IPS-NIHi7 (cell line): ENCODE results near the gene KCTD19.
"Not testable (repeated sequence)": the region's sequence is repeated elsewhere in the genome, so short reads cannot be mapped to it uniquely, and the experiment has no call there.

ENCODE experiments used
- DNase-seq: peaks from one replicate; pipeline ENCODE4 v3.0.0; 2012; ENCODE audit warnings: mixed read lengths; ENCODE audit errors: extremely low spot score

The KCTD19 gene

DNA sequence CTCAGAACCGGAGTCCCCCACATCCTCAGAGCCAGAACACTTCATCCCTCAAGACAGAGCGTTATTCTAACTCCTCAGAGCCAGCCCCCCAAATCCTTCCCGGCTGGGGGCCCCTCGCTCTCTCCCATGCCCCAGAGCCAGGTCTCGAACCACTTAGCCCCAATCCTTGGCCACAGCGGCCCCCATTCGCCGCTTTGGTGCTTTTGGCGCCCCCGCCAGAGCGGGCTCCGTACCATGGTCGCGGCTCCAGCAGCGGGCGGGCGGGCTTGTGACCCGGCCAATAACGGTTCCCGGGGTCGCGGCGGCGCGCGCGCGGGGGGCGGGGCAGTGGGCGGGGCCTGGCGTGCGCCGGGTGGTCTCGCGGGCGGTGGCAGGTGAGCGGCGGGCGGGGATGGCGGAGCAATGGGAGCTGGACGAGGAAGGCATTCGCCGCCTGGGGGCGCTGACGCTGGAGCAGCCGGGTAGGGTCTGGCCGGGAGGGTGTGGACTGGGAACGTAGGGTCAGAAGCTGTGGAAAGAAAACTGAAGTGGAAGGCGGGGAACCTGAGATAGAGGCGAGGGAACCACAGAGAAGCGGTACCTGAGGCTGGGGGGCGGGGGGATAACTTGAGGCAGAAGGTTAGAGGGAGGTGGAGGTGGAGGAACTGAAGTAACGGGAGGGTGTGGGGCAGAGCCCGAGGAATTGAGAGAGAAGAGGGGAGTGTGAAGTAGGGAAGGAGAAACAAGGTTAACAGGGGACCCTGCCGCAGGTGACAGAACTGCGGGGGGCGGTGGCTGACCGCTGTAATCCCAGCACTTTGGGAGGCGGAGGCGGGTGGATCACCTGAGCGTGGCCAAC is at the start of gene KCTD19, which contains the start of gene LRRC36:
Gene KCTD19 (minus strand): TSS at position 270 of the 838 bp plus-strand sequence. CDS start 34 bp downstream, at position 236.
Gene LRRC36 (plus strand): TSS at position 344 of the 838 bp plus-strand sequence. CDS start 48 bp downstream, at position 392.
- DNase-seq: peak; percentile 100

- not testable (repeated sequence) for DNase-seq
These were observed 49.5 kb upstream of the KCTD19 start for GRCh38 chr16:67376012-67376411.

GRCh38 chr16:67372664-67373063 is 46.1 kb upstream of the KCTD19 start:
- no peak for DNase-seq

DNA sequence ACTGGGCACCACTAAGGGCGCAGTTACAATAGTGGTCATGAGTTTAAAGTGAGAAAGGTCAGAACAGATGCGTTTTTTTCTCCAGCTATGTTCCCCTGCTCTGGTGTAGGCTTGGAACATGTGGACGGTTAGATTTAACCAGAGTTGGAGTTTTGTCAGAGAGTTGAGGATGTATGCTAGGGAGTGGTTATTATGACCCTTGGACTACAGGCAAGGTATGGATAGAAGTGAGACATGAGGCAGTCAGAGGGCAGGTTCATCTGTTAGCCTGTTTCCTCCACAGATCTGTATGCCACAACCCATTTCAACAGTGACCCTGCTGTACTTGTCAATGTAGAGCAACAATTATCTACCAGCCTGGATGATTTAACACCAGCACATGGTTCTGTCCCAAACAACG is 44.1 kb upstream of the KCTD19 start:
- no peak for DNase-seq

- no peak for DNase-seq
These were observed 38.2 kb upstream of the KCTD19 start for GRCh38 chr16:67364600-67365235.

- no peak for DNase-seq
These were observed 34.5 kb upstream of the KCTD19 start for GRCh38 chr16:67361038-67361437.

- DNase-seq: not testable (repeated sequence)
These were observed 33.2 kb upstream of the KCTD19 start for GRCh38 chr16:67359540-67360269.

DNA sequence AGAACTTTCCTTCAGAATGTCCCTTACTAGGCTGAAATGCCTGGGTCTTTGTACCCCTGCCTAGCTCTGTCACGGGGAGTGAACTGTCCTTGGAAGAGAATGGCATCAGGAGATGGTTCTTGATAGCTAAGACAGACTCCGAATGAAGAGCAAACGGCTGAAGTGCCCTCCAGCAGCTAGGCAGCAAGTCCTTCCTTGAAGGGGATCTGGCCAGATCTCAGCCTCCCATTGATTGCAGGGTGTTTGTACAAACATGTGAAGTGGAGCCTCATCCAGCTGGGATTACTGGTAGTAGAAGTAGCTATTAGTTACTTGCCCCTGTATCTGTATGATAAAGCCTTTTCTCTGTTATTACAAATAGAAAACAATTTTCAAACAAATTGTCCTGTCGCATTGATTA is 31.0 kb upstream of the KCTD19 start:
- DNase-seq: no peak

GRCh38 chr16:67356396-67356795 is 29.9 kb upstream of the KCTD19 start:
- no peak for DNase-seq

DNA sequence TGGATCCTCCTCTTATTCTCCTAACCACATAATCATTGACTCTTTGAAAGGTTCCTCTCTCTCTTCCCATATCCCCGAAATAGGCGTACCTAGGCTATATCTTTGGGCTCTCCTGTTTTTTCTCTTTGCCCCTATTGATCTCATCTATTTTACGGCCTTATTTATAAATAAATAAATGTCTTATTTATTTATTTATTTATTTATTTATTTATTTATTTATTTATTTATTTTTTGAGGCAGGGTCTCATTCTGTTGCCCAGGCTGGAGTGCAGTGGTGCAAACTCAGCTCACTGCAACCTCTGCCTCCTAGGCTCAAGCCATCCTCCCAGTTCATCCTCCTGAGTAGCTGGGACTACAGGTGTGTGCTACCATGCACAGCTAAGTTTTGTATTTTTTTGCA is 25.9 kb upstream of the KCTD19 start:
- DNase-seq: not testable (repeated sequence)

DNA sequence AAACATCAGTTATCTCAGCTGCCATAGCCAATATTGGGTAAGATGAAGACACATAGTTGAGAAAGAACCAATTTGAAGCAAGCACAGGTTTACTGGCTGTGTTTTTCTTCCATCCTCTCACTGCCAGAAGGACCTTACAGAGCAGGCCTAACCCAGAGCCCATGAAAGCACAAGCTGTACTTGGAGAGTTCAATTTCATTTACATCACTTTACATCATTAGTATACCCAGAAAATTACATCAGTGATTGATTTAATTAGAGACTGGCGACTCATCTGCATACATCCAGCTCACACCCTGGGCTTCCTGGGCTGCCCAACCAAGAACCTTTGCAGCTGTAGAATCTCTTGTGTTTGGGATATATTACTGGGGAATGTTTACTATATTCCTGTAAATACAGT is 23.8 kb upstream of the KCTD19 start:
- no peak for DNase-seq

- no peak for DNase-seq
These were observed 22.6 kb upstream of the KCTD19 start for GRCh38 chr16:67349172-67349571.

- DNase-seq: no peak
These were observed 19.8 kb upstream of the KCTD19 start for GRCh38 chr16:67346341-67346740.

DNA sequence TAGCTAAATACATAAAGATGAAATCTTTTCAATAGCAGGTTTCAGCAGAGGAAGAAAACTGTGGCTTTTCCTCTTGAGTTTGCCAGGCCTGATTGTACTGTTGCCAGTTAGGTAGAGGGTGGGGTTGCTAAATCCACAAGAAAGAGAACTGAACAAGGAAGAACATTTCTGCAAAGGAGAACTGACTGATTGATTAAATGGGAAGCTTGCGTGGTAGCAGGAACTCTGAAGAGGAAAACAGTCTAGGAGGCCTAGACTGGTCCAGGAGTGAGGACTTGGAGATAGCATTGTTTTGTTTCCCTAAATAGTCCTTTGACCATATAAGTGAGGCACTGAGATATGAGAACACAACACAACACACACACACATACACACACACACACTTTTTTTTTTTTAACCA is 18.9 kb upstream of the KCTD19 start:
- no peak for DNase-seq

- no peak for DNase-seq
These were observed 16.1 kb upstream of the KCTD19 start for GRCh38 chr16:67342616-67343015.

GRCh38 chr16:67341250-67341649 is 14.7 kb upstream of the KCTD19 start:
- DNase-seq: no peak

- DNase-seq: no peak
These were observed 12.9 kb upstream of the KCTD19 start for GRCh38 chr16:67339453-67339852.

GRCh38 chr16:67336648-67337047 is 10.1 kb upstream of the KCTD19 start:
- no peak for DNase-seq

- no peak for DNase-seq
These were observed 9.6 kb upstream of the KCTD19 start for GRCh38 chr16:67336116-67336515.

GRCh38 chr16:67333315-67333714 is 6.8 kb upstream of the KCTD19 start:
- DNase-seq: no peak

- no peak for DNase-seq
These were observed 3.4 kb upstream of the KCTD19 start for GRCh38 chr16:67329901-67330300.

- DNase-seq: no peak
These were observed 1.2 kb upstream of the KCTD19 start for GRCh38 chr16:67327743-67328142.
